Transverse colon (tissue), 3 donors: ENCODE measurements around the gene IL1RL1.

ENCODE experiments used
- POLR2A ChIP-seq: fragments of 450-650 bp; IDR thresholded peaks from one replicate; pipeline ENCODE4 v1.6.1; 2016; ENCODE audit warnings: antibody characterized with exemption, mild to moderate bottlenecking, moderate library complexity
- TF ChIP-seq, protein P1 (sequence below), 5 experiments: fragments of 200-600 bp in 3 of 5; fragments of 450-650 bp in 2 of 5; sonication (generic) in 3 of 5; IDR thresholded peaks; 1 replicate in 2 of 5; 2 replicates in 3 of 5; pipeline ENCODE4 v1.5.1; 2016 to 2017; ENCODE audit warnings: antibody characterized with exemption in 5 of 5, inconsistent platforms in 3 of 5, mild to moderate bottlenecking in 2 of 5, moderate library complexity in 1 of 5

DNA sequence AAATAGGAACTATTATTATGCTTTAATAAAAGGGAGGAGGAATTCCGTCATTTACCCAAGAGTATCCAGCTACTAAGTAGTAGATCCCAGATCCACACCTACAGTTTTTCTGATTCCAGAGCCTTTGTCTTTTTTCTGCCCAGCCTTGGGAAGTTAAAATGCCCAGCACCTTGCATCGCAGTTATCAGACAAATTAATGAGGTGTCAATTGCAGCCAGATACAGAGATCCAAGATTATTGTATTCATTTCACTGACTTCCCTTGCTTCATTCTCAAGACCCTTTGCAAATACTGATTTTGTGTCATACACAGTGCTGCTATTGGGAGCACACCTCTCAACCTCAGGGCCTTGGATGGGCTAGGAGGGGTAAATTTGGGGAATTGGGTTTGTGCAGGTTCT is 45.4 kb downstream of the IL1RL1 start:
- TF ChIP-seq POLR2A: no peak
- TF ChIP-seq, protein P1, sequence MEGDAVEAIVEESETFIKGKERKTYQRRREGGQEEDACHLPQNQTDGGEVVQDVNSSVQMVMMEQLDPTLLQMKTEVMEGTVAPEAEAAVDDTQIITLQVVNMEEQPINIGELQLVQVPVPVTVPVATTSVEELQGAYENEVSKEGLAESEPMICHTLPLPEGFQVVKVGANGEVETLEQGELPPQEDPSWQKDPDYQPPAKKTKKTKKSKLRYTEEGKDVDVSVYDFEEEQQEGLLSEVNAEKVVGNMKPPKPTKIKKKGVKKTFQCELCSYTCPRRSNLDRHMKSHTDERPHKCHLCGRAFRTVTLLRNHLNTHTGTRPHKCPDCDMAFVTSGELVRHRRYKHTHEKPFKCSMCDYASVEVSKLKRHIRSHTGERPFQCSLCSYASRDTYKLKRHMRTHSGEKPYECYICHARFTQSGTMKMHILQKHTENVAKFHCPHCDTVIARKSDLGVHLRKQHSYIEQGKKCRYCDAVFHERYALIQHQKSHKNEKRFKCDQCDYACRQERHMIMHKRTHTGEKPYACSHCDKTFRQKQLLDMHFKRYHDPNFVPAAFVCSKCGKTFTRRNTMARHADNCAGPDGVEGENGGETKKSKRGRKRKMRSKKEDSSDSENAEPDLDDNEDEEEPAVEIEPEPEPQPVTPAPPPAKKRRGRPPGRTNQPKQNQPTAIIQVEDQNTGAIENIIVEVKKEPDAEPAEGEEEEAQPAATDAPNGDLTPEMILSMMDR (IDR thresholded peaks at IDR 0.05): no peak
